GOT3 (cell line): ENCODE data around the gene IKZF4.
"Not testable (repeated sequence)": the region's sequence is repeated elsewhere in the genome, so short reads cannot be mapped to it uniquely, and the experiment has no call there.

ENCODE experiments used
- DNase-seq: peaks from one replicate; lab custom pipeline; 2025; ENCODE audit warnings: mixed read lengths; lab: John Stamatoyannopoulos, UW

Gene IKZF4

GRCh38 chr12:56040151-56040550 is 19.3 kb downstream of the IKZF4 start:
- DNase-seq: no peak

- DNase-seq: no peak
These were observed 20.2 kb downstream of the IKZF4 start for GRCh38 chr12:56040963-56041551.

- DNase-seq: peak; percentile 53
These were observed 20.9 kb downstream of the IKZF4 start, which contains the start of gene RPS26 for GRCh38 chr12:56041552-56042429. RPS26 (plus strand) TSS chr12:56041918; CDS start chr12:56042167, 249 bp downstream.

- DNase-seq: not testable (repeated sequence)
These were observed 21.6 kb downstream of the IKZF4 start for GRCh38 chr12:56042430-56042813.

GRCh38 chr12:56042843-56043242 is 22.0 kb downstream of the IKZF4 start:
- DNase-seq: no peak

GRCh38 chr12:56046027-56046780 is 25.4 kb downstream of the IKZF4 start:
- no peak for DNase-seq

GRCh38 chr12:56053407-56053893 is 32.6 kb downstream of the IKZF4 start:
- no peak for DNase-seq

- not testable (repeated sequence) for DNase-seq
These were observed 39.1 kb downstream of the IKZF4 start for GRCh38 chr12:56059964-56060363.

- no peak for DNase-seq
These were observed 41.1 kb downstream of the IKZF4 start for GRCh38 chr12:56061982-56062381.

- no peak for DNase-seq
These were observed 42.2 kb downstream of the IKZF4 start for GRCh38 chr12:56062996-56063395.

- DNase-seq: no peak
These were observed 50.8 kb downstream of the IKZF4 start for GRCh38 chr12:56071648-56072047.

GRCh38 chr12:56074396-56074795 is 53.6 kb downstream of the IKZF4 start:
- DNase-seq: no peak

- DNase-seq: not testable (repeated sequence)
These were observed 57.1 kb downstream of the IKZF4 start for GRCh38 chr12:56077966-56078365.

GRCh38 chr12:56078427-56078826 is 57.6 kb downstream of the IKZF4 start:
- DNase-seq: no peak

- no peak for DNase-seq
These were observed 58.3 kb downstream of the IKZF4 start for GRCh38 chr12:56078931-56079722.

GRCh38 chr12:56079723-56080555 is 59.1 kb downstream of the IKZF4 start, which contains the start of gene ERBB3:
ERBB3 (plus strand) TSS chr12:56080165; CDS start chr12:56080301, 136 bp downstream.
- DNase-seq: peak; percentile 2

GRCh38 chr12:56080556-56081138 is 59.8 kb downstream of the IKZF4 start:
- DNase-seq: no peak

- no peak for DNase-seq
These were observed 60.8 kb downstream of the IKZF4 start for GRCh38 chr12:56081393-56082347.

- no peak for DNase-seq
These were observed 61.5 kb downstream of the IKZF4 start for GRCh38 chr12:56082382-56082781.
